HG03025 (cell line): ENCODE measurements around the gene SETDB1.
"Not testable (repeated sequence)": the region's sequence is repeated elsewhere in the genome, so short reads cannot be mapped to it uniquely, and the experiment has no call there.

Experiments used
- ATAC-seq: cut with Tn5 transposase; IDR thresholded peaks from one replicate; pipeline ENCODE4 v1.9.1; 2021; ENCODE audit warnings: mild to moderate bottlenecking, moderate library complexity; ENCODE audit not compliant: unreplicated experiment, low FRiP score

Gene SETDB1

DNA sequence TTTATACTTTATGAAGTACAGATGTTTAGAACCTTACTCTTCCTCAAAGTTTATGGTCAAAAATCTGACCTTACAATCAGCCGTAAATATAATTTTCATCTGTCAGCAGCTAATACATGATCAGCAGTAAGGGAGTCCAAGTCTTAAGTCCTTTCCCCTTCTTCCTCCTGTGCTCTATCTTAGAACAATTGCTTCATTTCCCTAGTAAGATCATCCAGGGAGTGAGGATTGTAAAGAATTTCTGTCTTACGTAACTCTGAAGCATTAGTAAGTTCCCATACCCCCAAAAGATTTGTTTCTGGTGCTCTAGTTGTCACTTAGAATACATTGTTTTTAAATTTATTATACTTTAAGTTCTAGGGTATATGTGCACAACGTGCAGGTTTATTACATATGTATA, 2.1 kb downstream of the SETDB1 start:
- ATAC-seq, result no peak

GRCh38 chr1:150928775-150929174, 2.6 kb downstream of the SETDB1 start:
- ATAC-seq, result not testable (repeated sequence)

DNA sequence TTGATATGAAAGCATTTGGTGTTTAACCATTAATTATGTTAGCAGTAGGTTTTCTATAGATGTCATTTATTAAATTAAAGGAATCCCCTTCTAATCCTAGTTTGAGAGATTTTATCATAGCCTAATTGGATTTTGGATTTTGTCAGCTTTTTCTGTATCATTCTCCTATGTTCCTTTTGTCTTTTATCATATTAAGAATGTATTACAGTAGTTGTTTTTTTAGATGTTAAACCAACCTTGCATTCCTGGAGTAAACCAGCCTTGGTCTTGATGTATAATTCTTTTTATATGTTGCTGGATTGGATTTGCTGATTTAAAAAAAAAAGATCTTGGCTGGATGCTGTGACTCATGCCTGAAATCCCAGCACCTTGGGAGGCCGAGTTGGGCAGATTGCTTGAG, 5.6 kb downstream of the SETDB1 start:
- no peak for ATAC-seq

GRCh38 chr1:150944856-150945255, 18.7 kb downstream of the SETDB1 start:
- no peak for ATAC-seq

DNA sequence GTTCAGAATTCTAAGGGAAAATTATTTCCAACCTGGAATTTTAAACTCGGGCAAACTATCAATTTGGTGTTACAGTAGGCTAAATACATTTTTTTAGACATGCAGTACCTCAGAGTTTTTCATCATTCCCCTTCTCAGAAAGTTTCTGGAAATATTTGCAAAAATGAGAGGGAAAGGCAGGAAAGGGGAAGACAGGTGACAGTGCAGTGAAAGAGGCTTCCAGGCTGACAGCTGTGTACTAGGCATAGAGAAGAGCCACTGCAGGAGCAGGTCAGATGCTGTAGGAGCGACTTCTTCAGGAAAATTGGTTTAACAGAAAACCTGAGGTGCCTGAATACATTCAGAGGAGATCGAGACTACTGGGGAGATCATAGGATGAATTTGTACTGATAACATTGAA, 28.5 kb downstream of the SETDB1 start:
- ATAC-seq, result no peak

DNA sequence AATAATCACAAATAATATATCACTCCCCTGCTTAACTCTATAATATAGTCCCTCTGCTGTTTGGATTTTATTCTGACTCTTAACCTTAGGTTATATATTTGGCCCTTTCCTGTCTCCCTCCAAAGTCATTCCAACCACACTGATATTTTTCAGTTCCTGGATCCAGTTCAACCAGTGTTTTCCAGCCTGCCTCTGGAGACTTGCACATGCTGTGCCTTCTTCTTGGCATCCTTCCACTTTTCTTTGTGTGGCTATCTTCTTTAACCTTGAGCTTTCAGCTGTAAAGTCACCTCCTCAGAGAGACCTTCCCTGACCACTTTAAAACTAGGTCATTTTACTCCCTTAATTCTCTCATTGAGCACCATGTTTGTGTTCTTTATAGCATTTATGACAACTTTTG, 29.1 kb downstream of the SETDB1 start:
- no peak for ATAC-seq

GRCh38 chr1:150957666-150958065, 31.5 kb downstream of the SETDB1 start:
- no peak for ATAC-seq

GRCh38 chr1:150960646-150961045, 34.5 kb downstream of the SETDB1 start:
- ATAC-seq, result no peak

- no peak for ATAC-seq
Observed at GRCh38 chr1:150961756-150962155, 35.6 kb downstream of the SETDB1 start.

DNA sequence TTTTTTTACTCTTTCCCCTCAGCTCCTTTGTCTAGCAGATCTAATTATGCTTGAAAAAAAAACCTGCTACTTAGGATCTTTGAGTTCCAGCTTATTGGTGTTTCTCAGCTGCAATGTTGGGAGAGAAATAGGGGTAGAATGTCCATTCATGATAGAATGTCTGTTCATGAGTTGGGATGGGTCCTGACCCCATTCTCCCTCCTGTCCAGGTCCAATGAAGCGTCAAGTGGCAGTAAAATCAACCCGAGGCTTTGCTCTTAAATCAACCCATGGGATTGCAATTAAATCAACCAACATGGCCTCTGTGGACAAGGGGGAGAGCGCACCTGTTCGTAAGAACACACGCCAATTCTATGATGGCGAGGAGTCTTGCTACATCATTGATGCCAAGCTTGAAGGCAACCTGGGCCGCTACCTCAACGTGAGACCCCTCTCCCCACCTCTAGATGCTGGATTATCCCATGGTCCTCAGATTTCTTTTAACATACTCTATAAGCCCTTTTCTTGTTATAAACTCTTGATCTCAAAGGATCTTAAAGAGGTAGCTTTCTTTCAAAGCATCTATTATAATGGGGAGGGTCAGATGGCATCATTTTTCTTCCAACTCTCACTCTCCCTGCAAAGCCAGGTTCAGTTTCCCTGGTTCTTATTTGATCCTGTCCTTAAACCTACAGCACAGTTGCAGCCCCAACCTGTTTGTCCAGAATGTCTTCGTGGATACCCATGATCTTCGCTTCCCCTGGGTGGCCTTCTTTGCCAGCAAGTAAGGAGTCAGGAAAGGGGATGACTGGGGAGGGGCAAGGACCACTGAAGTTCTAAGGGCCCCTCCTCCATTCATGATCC, 37.4 kb downstream of the SETDB1 start:
- ATAC-seq, result no peak

DNA sequence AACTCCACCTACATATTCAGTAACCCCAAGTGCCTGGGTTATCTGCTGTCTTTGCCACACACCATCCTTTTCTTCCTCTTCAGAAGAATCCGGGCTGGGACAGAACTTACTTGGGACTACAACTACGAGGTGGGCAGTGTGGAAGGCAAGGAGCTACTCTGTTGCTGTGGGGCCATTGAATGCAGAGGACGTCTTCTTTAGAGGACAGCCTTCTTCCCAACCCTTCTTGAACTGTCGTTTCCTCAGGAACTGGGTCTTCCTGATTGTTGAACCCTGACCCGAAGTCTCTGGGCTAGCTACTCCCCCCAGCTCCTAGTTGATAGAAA, 38.0 kb downstream of the SETDB1 start:
- ATAC-seq, result no peak

DNA sequence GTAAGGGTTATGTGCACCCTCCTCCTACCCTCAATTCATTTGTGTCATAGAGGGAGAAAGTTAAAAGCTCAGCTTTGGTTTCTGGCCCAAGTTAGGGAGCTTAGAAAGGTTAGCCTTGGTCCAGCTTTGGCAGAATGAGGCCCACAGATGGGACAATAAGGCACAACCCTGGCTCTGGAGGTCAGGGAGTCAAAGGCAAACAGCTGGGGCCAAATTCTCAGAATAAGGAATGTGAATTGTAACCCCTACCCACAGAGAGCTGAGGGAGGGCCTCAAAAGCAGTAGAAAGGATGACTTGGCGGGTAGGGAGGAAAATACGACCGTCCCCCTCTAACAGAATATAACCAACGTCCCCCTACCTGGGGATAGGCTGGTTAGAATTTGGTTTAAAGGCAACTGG, 39.4 kb downstream of the SETDB1 start:
- ATAC-seq, result no peak

DNA sequence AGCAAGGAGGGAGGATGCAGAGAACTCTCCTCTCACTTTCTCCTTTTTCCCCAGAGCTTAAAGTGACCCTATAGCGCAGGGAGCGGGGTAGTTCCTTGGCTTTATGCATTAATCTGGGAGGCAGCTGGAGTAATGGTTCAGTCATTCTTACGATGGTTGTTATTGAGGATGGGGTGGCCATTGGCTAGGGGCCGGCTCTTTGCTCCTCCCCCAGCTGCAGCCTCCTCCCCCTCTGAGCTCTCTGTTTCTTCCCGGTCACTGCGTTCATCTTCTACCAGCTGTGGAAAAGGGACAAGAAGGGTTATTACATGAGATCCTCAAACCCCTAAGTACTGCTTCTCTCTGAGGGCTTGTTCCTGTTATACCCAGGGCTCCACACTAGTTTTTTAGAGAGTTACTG, 39.8 kb downstream of the SETDB1 start:
- no peak for ATAC-seq

DNA sequence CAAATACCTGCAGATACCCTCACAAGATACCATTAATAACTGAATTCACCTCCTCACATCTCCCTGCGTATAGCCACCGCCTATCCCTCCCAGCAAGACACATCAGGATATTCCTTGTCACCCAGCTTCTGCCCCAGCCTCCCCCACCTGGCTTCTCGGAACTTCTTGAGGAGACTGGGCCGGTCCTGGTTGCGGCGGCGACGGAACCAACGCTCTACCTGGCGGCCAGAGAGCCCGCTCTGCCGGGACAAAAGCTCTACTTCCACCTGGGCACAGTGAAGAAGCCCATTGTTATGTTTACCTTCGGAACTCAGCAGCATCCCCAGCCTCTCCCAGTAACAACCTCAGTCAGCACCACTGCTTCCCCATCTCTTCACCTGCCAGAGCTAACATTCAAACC, 41.8 kb downstream of the SETDB1 start:
- no peak for ATAC-seq

DNA sequence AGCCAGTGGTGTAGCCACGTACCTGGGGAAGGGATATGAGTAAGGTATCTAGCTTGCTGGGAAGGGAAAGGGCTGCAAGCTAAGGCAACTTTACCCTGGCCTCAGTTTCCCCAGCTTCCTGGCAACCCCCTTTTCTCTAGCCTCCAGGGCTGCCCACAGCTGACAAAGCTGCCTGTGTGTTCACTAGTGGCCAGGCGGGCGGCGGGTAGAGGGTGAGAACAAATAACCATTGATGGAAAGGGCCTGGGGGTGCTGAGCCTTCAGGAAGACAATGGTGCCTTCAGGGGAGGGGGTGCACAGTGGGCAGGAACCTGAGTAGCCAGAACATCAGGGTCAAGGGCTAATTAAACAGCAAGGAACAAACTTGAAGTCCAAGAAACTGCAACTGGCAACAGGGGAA, 42.3 kb downstream of the SETDB1 start:
- ATAC-seq, result no peak

- ATAC-seq, result no peak
Observed at GRCh38 chr1:150969626-150970025, 43.5 kb downstream of the SETDB1 start.

DNA sequence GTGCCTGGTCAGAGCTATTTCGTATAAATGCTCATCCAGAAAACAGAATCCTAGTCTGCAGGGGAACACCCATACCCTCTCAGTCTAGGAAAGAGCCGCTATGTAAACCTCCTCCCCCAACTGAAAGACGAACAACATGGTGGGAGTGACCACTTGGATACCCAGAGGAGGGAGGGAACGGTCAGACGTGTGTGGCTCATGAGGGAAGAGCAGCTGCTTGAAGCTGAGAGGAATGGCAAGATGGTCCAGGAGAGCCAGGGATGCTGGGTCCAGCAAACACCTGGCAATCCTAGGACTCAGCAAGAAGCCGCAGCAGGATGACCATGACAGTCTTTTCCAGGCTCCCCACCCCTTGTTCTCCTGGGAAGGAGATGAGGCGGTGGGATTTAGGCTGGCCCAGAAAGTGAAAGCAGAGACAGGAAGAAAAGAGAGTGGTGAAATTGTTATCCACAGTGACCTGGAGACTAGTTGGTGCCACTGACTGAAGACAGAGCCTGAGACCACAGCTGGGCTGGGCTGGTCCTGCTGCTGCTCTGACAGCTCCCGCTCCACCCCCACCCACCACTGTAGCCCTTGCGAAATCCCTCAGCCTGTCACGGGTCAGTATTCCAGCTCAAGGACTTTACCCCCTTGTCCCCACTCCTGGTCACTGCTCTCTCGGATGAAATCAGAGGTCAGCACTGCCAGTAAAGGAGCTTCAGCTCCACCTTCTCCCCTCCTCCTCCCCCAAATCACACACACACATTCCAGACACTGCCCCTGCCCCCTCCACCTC, 44.8 kb downstream of the SETDB1 start:
- no peak for ATAC-seq

DNA sequence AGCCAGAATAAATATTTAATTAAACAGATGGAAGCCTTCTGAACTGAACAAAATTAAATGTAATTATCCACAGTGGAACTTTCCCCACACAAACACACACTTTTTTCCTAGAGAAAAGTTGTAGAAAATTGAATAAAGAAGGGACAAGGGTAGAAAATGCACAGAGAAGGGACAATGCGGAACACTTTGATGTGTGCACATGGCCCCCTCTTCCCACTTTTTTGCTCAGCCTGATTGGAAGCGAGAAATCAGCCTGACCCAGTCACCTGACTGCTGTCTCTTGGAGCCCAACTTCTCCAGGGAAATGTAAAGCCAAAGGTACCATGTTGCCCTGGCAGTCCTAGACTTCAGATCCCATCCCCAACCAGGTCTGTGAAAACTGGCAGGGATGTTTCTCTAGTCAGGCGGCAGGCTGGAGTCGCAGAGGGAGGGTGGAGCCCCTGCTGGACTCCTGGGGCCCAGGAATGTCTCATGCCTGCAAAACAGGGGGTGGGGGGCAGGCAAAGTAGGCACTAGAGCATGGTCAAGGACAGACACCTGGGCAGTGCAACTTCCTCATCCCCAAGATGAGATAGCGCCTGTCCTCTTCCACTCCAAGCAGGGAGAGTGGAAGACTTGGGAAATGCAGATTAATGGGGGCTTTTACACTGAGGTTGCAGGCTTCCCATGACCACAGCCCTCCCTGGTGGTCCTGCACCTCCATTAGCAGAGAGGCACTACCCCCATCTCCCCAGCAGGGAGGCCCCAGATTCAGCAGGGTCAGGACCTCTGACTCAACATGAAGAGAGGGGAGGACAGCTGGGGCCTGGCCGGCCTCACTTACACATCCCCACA, 45.6 kb downstream of the SETDB1 start:
- no peak for ATAC-seq

- no peak for ATAC-seq
Observed at GRCh38 chr1:150972417-150972940, 46.3 kb downstream of the SETDB1 start.

GRCh38 chr1:150973258-150973835, 47.2 kb downstream of the SETDB1 start:
- no peak for ATAC-seq
